Activated CD4-positive, CD25-positive, alpha-beta regulatory T cell treated with anti-CD3 and anti-CD28 coated beads, Interleukin-2, amount 50 U/mL, for 72 hours (primary cell): ENCODE measurements around the gene ITPR1.

Experiments used
- DNase-seq: peaks from one replicate; pipeline ENCODE4 v3.0.0; 2021

ITPR1 gene

DNA sequence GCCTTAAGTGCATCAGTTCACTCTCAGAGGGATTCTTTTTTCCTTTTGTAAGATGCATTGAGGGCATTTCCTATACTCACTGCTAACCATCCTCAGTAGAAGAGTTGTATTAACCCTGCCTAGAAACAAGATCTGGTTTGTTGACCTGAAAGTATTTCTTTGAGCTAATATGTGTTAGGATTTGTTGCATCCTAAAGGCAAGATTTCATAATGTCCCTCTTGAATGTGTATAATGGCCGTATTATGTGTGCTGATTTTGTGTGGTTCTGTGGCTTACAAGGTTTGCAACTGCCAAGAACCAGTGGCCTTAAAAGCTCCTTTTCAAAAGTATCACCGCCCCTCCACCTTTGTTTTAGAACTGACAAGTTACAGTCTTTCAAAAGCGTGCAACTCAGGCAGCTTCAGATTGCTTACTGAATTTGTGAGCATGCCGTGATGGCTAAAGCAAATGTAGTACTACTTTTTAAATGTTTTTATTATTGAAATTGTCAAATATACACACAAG lies 304.1 kb downstream of the ITPR1 start:
- DNase-seq = no peak

DNA sequence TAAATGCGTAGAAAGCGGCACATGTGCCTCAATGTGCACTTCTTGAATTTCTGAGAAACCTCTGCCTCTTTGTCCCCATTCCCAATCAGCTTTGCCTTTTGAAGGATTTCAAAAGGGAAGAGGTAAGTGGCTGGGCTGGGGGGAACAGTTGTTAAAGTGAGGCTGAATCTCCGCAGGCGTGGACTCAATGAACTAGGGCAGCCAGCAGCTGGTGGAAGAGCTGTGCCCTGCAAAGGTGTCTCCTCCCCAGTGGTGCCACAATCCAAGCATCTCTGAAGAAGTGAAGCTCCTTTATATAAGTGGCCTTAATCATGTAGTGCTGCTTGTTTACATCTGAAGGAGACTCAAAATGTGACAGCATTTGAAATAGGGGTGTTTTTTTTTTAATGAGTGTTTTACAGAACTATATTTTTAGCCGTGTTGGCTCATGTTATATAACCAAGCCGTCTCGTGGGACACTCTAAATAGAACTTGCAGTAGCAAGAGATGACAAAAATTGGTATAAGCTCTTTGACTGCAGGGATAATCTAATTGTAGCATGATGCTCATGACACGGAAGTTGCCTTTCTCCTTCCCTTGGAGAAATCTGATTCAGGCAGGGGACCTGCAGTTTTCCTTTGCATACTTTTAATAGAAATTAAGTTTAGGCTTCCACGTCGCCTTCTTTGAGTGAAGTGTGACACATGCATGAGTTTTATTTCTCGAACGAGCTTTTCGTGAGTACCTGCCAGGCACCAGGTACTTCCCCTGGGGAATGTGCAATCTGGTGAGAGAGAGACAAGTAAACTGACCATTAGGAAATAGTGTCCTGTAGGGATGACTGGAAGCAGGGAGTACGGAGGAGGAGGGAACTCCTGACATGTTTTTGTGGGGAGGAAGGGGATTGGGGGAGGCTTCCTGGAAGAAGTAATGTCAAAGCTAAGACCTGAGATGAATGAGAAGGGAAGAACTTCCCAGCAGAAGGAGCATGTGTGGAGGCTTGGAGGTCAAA lies 306.4 kb downstream of the ITPR1 start:
- no peak for DNase-seq

DNA sequence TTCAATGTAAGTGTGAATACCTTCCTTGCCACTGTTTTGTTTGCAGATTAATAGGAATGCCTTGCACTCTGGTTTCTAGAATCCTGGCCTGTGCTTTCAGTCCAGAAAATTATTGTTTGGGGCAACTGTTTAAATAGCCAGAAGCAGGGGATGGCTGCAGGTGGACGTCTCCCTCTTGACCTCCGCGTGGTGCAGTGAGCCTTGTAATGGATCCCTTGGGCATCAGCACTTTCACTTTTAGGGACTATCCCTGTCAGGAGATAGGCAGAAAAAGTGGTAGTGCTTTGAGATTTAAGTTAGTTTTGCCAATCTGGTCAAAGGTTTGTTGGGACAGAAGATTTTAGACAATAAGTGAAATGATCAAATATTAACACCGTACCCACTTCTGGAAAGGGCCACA lies 307.4 kb downstream of the ITPR1 start:
- DNase-seq = no peak

- no peak for DNase-seq
Measured at GRCh38 chr3:4801892-4802291, 308.7 kb downstream of the ITPR1 start.

DNA sequence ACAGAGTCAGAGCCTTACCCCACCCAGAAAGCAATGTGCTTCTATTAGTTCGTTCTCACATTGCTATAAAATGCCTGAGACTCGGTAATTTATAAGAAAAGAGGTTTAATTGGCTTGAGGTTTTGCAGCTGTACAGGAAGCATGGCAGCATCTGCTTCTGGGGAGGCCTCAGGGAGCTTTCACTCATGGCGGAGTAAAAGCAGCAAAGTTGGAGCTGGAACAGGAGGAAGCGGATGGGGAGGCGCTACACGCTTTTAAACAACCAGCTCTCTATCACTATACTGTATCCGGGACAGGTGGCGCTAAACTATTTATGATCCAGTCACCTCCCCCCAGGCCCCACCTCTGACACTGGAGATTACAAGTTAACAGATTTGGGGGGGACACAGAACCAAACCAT lies 309.8 kb downstream of the ITPR1 start:
- no peak for DNase-seq

GRCh38 chr3:4804161-4805058 lies 311.3 kb downstream of the ITPR1 start:
- DNase-seq = no peak

DNA sequence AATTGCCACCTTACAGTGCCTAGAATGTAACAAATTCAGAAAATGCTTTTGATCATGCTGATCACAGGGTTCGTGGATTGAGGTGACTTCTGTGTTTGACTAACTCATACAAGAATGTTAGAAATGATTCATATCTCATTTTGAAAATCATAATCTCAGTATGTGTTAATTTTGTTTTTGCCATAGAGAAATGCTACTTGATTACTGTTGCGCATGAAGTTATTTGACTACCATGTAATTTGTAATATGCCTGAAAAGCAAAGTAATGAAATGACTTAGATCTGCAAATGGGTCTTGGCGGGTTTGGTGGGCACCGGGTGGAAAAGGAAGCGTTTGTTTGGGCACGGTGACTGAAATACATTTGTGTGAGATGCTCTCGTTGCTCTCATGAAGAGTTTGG lies 312.5 kb downstream of the ITPR1 start:
- no peak for DNase-seq

- DNase-seq = no peak
Measured at GRCh38 chr3:4806535-4807108, 313.5 kb downstream of the ITPR1 start.

- no peak for DNase-seq
Measured at GRCh38 chr3:4807381-4808280, 314.5 kb downstream of the ITPR1 start.

GRCh38 chr3:4808637-4809036 lies 315.5 kb downstream of the ITPR1 start:
- DNase-seq = no peak

- no peak for DNase-seq
Measured at GRCh38 chr3:4809922-4810321, 316.8 kb downstream of the ITPR1 start.

- no peak for DNase-seq
Measured at GRCh38 chr3:4812591-4812990, 319.4 kb downstream of the ITPR1 start.

DNA sequence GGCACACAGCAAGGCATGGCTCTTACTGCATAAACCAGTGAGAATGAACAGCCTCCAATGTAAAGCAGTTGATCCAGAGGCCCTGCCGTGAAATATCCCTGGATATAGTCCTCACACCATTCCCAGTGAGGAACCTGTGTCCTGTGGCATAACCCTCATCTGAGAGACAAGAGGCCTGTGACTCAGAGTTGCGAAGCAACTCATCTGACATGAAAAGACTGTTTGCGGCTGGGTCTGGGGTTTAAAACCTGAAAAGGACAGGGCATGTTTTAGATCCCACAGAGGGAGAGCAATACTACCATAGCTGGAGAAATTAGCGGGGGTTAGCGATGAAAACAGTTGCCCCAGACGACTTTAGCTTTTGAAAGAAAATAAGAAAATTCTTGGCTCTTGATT lies 320.8 kb downstream of the ITPR1 start:
- DNase-seq = no peak

DNA sequence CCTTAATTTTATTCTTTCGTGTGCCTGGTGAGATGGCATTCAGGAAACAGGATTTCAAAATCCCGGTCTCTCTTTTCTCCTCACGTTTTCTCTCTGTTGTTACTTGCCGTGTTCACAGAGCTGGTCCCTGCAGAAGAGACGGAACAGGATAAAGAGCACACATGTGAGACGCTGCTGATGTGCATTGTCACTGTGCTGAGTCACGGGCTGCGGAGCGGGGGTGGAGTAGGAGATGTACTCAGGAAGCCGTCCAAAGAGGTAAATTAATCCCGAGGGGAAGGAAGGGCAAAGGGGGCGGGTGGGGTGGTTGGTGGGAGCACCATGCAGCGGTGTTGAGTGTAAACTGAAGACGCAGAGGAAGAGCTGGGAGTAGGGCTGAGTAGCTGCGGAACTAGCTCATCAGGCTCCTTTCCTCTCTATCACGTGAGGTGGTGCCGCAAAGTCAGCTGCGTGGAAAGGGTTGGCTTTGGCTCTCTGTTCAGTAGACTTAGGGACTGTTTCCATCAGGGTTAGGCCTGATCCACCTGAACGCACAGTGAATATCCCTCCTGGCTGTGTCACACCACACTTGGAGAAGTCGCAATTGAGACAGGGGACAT lies 321.3 kb downstream of the ITPR1 start:
- no peak for DNase-seq

DNA sequence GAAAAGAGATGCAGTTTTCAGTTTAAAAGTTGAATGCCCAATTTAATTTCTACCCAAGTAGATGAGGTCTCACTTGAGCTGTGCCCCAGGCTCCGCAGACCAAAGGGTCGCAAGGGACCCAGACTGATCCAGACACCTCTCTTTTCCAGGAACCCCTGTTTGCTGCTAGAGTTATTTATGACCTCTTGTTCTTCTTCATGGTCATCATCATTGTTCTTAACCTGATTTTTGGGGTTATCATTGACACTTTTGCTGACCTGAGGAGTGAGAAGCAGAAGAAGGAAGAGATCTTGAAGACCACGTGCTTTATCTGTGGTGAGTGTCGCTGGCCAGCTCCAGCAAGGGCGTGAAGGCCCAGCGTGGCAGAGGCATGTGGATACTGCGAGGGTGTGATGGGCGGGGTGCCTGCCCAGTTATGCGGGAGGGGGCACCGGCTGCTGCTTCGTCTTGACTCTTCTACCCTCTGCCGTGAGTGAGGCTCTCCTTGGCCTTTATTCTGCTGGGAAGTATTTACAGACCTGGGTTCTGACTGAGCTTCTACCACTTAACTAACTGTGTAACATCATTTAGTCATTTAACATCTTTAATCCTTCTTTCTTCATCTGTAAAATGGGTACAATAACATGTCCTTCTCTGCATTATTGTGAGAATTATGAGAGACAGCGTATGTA lies 321.9 kb downstream of the ITPR1 start:
- DNase-seq = no peak

DNA sequence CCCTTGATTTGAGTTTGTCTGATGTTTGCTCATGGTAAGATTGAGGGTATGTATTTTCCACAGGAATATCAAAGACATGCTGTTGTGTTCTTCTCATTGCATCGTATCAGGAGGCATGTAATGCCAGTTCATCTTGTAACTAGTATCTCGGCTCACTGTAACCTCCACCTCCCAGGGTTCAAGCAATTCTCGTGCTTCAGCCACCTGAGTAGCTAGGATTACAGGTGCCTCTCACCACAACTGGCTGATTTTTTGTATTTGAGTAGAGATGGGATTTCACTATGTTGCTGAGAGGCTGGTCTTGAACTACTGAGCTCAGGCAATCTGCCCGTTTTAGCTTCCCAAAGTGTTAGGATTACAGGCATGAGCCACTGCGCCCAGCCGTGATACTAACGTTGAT lies 323.2 kb downstream of the ITPR1 start:
- DNase-seq = no peak

GRCh38 chr3:4816718-4817117 lies 323.6 kb downstream of the ITPR1 start:
- no peak for DNase-seq

- no peak for DNase-seq
Measured at GRCh38 chr3:4817128-4817527, 324.0 kb downstream of the ITPR1 start.

GRCh38 chr3:4818164-4818563 lies 325.0 kb downstream of the ITPR1 start:
- DNase-seq = no peak

DNA sequence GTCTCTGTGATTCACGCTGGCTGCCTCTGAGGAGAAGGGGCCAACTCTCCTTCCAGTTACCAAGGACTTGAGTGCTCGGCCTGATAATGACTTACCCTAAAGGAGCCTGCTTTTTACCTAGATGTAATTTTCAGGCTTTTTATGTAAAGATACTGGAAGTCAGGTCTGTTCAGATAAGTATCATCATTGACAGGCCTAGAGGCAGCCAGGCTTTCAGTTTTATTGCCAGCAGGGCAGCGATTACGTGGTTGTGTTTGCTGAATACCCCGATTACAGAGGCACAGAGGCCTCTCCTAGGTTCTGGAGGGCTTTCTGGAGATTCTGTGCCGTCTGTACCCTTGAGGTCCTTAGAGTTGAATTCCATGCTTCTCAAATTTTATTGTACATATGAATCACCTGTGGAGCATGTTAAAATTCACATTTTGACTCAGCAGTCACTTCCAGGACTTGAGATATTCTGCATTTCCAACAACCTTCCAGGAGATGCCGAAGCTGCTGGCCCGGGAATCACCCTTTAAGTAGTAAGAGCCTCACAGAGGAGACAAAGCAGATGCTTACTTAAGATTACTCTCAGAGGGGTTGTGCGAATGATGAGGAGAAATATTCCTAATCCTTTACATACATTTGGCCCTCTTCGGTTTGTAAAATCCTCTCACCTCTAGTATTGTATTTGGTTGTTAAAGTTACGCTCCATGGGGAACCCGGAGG lies 326.0 kb downstream of the ITPR1 start:
- DNase-seq = no peak
